Esophagus squamous epithelium (tissue), 4 donors: ENCODE measurements around the gene AGTR1.

Experiments
- POLR2A ChIP-seq, 4 donors: fragments of 450-650 bp; IDR thresholded peaks; one replicate each; pipeline ENCODE4 v1.6.1; 2017; ENCODE audit warnings: antibody characterized with exemption in 4 of 4, mild to moderate bottlenecking in 4 of 4, moderate library complexity in 3 of 4
- TF ChIP-seq, protein P1 (sequence below), 6 experiments: fragments of 450-650 bp in 4 of 6; fragments of 200-600 bp in 2 of 6; sonication (generic) in 2 of 6; IDR thresholded peaks; one replicate each; pipeline ENCODE4 v1.5.1; 2016 to 2019; ENCODE audit warnings: antibody characterized with exemption in 6 of 6, mild to moderate bottlenecking in 4 of 6, moderate library complexity in 4 of 6

DNA sequence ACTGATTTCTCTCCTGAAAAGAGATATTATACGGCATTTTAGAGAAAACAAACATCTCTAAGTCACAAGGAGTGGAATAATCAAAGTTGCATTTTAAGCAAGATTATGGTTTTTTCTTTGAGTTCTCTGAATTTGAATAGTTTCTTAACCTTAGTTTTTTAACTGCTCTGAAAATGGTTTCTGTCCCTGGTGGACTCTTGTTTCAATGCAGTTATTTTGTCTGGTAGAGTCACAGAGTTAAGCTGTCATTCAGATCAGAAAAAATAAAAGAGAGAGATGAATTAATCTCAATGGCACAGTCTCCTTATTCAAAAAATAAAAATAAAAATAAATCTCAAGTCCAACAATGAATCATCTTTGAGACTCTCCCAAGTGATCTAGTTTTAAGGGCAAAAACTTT lies 19.0 kb downstream of the AGTR1 start:
- TF ChIP-seq POLR2A (IDR thresholded peaks at IDR 0.05), result no peak
- TF ChIP-seq, protein P1, sequence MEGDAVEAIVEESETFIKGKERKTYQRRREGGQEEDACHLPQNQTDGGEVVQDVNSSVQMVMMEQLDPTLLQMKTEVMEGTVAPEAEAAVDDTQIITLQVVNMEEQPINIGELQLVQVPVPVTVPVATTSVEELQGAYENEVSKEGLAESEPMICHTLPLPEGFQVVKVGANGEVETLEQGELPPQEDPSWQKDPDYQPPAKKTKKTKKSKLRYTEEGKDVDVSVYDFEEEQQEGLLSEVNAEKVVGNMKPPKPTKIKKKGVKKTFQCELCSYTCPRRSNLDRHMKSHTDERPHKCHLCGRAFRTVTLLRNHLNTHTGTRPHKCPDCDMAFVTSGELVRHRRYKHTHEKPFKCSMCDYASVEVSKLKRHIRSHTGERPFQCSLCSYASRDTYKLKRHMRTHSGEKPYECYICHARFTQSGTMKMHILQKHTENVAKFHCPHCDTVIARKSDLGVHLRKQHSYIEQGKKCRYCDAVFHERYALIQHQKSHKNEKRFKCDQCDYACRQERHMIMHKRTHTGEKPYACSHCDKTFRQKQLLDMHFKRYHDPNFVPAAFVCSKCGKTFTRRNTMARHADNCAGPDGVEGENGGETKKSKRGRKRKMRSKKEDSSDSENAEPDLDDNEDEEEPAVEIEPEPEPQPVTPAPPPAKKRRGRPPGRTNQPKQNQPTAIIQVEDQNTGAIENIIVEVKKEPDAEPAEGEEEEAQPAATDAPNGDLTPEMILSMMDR (IDR thresholded peaks at IDR 0.05), result no peak
